ENCODE results near the gene C2CD4B.

C2CD4B gene

DNA sequence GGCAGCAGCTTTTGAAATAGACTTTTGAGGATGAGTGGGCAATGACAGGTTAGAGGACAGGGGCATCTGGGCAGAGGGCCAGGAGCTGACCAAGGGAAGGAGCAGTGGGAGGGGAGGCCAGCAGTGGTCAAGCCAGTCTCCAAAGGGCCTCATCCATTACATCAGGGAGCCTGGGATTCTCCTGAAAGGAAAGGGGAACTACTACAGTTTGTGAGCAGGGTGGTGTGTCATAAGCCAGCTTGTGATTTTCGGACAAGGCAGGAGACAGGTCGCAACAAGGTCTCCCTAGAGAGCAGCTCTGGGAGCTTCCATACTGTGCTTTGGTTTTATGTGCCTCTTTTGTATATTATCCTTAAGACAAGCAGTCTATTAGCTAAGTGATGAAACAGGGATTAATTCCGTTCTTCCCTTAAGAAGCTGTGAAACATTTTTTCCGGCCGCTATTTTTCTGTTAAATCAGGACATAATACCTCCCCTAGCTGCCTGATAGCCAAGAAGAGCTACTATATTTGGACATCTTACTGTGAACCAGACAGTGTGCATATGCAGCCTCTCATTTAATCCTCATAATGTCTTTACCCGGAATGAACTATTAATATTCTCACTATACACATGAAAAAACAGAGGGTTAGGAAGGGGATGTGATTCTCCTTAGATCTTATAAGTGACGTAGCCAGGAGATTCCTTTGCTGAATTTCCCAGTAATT is 46.4 kb downstream of the C2CD4B start:
- FAIRE-seq, result no peak

DNA sequence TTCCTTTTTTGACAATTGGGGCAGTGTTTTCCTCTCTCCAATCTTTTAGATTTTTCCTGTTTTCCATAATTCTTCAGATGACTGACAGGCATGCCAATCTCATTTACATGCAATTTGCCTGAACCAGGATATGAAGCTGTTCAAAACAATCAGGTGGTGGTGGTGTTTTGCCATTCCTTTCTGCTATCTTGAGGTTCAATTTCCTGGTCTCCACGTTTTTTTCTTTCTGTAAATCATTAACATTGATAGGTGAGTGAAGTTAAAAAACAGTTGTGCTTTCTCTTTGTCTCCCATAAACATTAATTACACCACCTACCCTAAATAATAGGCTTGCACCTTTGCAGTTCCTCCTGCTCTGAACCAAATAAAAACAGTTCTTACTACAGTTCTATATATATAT is 49.2 kb downstream of the C2CD4B start:
- no peak for FAIRE-seq

All from endometrium (tissue), 2 donors.